Activated CD4-positive, CD25-positive, alpha-beta regulatory T cell treated with anti-CD3 and anti-CD28 coated beads, Interleukin-2, amount 50 U/mL, for 16 hours (primary cell): ENCODE measurements around the gene TBC1D12.

Experiments
- DNase-seq: peaks from one replicate; pipeline ENCODE4 v3.0.0-alpha.2; 2020; ENCODE audit warnings: low read depth, low spot score

TBC1D12 gene

DNA sequence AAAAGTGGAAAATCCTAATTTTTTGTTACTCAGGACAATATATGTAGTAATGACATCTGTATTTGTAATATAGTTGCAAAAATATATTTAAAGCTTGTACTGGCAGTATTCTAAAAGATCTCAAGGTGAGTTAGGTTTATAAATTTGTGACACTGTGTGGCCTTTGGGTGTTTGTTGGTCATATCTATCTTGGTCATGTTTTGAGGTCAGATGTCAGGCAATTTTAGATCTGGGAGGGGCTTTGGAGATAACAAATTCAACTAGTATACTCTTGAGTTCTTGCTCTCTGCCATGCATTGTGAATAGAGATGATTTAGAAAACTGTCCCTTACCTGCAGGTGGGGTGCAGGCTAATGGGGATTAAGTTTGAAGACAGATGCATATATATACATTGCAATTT, 3.1 kb downstream of the TBC1D12 start:
- no peak for DNase-seq

DNA sequence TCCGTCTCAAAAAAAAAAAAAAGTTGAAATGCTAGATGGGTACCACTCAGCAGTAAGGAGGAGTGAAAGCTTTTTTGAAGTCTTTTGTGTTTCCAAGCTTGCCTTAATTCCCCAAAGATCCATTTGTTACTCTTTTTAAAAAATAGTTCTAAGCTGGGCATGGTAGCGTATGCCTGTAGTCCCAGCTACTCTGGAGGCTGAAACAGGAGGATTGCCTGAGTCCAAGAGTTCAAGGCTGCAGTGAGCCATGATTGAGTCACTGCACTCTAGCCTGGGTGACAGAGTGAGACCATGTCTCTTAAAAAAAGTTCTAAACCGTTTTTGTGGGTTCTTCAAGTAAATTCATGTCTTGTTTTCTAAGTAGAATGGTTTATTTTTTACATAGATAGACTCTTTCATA, 5.3 kb downstream of the TBC1D12 start:
- DNase-seq, result no peak

DNA sequence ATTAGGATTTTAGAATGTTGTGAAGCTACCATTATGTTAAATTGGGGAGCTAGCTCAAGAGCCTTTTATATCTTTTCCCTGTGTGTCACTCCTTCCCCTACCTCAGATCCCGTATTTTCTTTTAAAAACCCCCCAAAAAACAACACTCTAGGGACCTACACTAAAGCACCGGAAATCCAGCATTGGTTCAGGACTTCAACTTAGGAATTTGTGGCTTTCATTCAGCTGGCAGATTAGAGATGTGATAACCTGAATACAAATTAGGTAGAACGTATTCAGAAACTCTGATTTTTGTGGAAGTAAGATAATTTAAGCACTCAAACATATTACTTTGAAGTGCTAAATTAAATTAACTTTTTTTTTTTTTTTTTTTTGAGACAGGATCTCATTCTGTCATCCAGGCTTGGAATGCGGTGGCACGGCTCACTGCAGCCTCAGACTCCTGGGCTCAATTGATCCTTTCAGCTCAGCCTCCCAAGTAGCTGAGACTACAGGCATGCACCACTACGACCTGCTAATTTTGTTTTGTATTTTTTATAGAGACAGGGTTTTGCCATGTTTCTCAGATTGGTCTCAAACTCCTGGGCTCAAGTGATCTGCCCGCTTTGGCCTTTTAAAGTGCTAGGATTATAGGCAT, 6.8 kb downstream of the TBC1D12 start:
- no peak for DNase-seq

DNA sequence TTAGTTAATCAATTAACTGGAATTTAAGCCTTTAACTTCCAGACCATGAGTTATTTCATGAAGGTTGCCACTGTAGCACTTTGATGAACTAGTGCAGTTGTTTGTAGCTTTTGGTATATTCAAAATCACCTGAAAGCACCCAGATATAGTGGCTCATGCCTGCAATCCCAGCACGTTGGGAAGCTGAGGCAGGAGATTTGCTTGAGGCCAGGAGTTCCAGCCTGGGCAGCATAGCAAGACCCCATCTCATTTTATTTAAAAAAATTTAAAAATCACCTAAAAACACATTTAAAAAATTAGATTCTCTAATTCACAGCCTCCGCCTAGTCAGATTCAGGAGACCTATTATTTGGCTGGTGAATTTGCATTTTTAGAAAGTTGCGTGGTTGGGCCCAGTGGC, 9.0 kb downstream of the TBC1D12 start:
- DNase-seq, result no peak

DNA sequence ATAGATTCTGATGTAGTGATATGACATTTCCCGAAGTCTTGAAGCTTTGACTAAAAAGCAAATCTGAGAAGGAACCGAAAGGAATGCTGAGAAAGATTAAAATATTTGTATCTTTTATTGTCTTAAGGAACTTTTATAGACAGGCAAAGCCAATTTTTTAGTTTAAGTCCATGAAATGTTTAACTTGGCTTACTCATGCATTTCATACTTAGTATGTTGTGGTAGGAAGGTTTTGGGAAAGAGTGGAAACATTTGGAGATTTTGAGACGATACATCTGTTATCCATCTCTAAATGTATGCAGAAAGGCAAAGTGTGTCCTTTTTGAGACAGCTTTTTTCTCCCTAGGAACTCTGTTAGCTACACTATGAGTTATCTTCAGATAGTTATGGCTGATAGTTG, 10.1 kb downstream of the TBC1D12 start:
- no peak for DNase-seq

DNA sequence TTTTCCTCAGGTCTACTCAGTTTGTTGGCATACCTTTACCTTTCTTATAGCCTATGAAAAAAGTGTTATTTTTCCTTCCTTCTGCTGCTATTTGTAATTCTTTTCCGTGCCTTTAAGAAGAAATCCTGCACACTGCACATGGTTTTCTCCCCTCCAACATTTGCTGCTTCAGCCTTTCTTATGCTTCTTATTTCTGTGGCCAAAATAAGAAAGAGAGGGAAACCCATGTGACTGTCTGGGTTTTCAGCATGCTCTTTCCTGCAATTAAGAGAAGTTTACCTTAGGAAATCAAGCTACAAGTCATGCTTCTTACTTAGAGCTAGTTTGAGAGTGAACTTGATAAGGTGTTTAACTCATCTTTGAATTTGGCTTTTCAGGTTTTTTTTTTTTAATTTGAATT, 11.0 kb downstream of the TBC1D12 start:
- DNase-seq, result no peak

DNA sequence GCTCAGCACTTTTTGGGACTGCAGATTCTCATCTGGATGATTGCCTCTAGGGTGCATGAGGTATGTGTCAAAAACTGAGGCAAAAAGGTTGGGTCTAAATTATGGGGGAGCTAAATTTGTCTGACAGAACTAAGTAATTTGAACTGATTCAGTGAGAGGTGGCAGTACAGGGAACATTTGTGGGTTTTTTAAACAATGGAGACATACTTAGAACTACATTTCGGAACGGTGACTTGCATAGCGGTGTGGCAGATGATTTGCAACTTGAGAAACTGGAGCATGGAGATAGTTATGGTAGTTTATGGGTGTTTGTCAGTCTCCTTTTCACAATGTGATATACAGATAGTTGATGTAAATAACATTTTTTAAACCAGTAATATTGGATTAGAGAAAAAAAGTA, 14.6 kb downstream of the TBC1D12 start:
- no peak for DNase-seq

DNA sequence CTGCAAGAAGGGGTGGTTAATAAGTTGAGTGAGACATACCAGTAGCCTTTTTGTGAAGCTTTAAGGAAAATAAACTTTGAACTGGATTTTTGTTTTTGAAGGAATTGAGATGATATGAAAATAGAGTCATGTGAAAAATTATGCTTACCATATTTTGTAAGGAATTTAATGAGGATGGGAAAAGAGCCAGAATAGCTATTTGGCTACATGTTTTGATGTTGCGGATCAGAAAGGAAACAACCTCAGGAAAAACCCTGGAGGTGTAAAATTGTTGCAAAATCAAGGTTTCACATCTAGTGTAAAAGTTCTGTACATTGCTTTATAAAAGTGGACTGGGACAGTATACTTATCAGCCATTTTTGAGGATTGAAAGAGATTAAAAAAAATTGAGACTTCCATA, 15.0 kb downstream of the TBC1D12 start:
- no peak for DNase-seq

DNA sequence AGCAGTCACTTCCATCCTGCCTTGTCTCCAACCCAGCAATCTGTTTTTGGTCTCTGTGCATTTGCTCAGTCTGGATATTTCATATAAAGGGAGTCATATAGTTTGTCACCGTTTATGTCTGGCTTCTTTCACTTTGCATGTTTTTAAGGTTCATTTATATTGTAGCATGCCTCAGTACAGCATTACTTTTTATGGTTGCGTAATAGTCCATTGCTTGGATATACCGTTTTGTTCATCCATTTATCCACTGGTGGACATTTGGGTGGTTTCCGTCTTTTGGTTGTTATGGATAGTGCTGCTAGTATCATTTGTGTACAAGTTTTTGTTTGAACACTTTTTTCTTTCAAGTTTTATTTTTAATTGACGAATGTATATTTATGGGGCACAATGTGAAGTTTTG, 18.2 kb downstream of the TBC1D12 start:
- DNase-seq, result no peak

DNA sequence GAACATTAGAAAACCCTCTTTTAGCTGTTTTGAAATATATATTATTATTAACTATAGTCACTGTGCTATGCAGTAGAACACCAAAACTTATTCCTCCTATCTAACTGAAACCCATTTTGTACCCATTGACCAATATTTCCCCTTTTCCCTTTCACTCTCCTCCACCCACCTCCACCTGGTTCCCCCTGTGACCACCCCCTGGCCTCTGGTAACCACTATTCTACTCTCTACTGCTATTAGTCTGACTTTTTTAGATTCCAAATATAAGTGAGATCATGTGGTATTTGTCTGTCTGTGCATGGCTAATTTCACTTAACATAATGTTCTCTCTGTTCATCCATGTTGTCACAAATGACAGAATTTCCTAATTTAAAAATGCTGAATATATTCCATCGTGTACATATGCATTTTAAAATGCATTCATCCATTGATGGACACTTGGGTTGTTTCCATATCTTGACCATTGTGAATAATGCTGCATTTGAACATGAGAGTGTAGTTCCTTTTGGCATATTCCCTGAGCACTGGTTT, 18.7 kb downstream of the TBC1D12 start:
- no peak for DNase-seq

DNA sequence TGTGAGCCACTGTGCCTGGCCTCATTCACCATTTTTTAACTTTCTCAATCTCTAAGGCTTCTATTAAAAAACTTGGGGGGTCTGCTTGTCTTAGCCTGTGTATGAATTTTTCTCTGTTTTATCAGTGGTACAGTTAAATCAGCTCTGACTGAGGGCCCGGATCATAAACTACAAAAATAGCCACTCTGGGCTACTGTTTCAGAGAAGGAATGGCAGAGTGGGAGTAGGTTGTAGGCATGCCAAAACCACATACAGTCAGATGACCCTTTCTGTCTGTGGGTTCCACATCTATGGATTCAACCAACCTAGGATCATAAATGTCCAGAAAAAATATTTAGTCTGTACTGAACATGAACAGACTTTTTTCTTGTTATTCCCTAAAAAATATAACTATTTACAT, 21.3 kb downstream of the TBC1D12 start:
- no peak for DNase-seq

DNA sequence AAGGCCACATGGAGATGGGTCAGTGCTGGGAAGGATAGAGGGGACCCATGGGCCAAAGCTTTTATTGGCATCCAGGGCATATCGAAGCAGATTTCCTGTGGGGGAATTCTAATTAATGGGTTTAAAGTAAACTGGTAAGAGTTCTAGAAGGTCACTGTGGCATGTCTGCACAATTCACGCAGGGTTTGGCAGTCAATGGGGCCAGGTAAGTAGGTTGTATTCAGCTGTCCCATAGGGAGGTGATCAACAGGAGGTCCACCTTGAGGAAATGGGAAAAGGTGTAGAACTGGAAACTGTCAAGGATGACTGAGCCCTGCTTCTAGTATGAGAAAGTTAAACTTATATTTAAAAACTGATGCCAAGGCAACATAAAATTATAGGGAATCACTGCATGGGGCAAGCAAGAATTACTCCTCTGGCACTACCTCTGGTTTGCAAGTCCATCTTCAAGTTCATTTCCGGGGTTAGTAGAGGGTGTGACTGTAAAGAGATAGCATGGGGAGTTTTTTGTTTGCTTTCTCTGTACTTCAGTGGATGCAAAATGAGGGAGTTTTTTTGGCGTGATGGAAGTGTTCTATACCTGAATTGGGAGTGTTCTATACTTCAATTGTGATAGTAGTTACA, 22.5 kb downstream of the TBC1D12 start:
- DNase-seq, result no peak

DNA sequence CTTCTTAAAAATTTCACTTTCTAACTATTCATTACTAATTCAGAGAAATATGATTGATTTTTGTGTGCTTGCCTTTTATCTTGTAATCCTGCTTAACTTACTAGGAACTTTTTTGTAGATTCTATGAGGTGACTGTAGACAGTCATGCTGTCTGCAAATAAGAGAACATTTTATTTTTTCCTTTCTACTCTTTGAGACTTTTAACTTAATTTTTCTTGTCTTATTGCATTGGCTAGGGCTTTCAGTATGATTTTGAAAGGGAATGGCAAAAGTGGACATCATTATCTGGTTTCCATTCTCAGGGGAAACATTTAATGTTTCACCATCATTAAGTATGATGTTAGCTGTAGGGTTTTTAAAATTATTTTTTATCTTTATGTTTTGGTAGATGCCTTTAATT, 23.6 kb downstream of the TBC1D12 start:
- DNase-seq, result no peak

DNA sequence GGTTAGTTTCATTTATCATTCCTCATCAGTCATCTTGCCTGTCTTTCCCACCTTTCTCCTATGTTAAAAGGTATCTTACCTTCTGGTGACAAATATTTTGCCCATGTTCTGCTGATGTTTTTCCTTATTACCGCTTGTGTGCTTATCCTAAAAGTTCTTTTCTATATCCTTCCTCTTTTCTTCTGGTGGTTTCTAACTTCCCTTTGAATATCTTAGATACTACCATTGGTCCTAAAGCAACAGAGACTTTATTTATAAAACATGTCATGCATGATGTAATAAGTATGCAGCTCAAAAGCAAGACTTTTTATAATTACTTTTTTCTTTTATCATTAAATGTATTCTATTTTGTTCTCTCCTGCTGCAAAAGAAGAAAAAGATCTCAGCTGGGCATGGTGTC, 24.8 kb downstream of the TBC1D12 start:
- DNase-seq, result no peak

DNA sequence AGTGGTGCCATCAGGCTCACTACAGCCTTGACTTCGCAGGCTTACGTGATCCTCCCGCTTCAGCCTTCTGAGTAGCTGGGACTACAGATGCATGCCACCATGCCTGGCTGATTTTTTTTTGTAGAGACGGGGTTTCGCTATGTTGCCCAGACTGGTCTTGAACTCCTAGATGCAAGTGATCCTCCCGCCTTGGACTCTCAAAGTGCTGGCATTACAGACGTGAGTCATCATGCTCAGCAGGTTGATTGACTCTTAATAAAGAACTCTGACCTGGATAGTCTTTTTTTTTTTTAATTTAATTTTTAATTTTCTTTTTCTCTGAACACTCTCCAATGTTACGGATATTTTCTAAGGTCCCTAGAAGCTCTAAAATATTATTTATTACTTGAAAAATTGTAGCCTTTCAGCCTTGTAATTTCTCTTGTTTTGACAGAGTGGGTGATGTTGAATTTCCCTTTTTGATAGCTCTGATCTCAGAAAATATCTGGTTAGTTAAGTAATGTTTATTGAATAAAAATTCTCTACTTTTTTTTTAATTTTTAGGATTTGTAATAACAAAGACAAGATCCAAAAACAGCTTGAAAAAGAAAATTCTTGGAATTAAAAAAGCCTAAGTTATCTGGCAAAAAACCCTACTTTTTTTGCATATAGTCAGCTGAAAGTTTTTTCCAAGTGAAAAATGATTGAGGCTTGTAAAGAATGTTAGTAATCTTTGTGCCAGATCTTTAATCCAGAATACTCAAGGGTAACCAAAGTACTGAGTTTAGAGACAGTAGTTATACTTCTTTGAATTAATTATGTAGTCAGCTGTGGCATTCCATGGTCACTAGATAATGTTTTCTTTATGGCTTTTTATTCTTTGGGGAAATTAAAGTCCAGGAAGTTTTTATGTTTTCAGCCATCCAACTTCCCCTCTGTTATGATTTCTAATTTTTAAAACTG, 26.7 kb downstream of the TBC1D12 start:
- DNase-seq, result no peak

DNA sequence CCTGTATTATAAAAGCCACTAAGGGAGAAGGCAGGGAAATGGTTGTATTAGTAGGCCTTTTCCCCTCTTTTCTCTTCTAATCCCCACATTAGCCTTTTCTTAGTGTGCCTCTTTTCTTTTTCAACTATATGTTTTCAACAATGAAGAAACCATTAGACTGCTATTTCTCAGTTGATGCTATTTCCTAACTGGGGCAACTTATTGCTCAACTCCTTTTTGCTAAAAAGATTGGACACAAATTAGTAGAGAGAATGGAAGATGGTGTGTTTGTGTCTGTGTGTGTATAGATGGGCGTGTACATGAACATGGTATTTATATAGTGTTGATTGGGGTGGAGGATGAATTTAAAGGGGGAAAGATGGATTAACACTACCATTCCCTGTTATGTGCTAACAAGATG, 28.4 kb downstream of the TBC1D12 start:
- DNase-seq, result no peak

DNA sequence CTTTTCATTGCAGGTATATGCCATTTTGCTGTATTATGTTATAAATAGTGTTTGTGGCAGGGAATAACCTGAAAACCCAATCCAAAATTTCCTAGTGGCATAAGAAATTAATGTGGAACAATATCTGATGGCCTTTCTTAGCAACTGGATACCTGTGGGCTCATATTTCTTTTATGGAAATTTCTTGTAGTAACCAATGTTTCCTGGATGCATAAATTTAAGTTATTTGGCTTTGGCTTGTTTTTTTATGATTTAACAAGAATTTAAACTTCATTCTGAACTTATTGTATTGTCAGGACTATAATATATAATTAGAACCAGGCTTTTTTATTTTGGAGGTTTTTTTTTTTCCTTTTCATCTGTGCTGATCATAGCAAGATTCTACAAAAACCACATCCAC, 30.1 kb downstream of the TBC1D12 start:
- no peak for DNase-seq

DNA sequence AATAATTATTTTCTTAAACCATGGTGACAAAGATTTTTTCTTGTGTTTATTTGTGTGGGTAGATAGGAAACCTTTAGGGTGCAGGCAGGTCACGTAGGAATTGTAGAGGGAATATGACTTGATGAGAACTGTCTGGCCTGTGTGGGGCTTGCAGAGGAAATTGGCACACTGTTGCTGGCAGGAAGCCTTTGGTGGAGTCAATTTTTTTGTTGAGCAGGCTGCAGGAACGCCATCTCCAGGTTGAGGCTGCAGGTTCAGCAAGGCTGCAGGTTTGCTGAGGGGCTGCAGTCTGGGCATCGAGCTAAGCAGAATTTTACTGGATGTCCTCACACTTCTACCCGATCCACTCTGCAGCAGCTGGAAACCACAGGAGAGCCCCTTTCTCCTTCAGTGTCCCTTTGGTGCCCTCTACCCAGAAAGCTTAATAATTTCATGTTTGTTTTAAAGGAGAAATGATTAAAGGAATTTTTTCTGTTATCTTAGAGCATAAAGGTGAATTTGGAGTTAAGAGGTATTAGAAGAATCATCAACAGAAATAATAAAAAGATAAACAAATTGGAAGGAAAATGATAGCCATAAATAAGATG, 37.0 kb downstream of the TBC1D12 start:
- DNase-seq, result no peak

DNA sequence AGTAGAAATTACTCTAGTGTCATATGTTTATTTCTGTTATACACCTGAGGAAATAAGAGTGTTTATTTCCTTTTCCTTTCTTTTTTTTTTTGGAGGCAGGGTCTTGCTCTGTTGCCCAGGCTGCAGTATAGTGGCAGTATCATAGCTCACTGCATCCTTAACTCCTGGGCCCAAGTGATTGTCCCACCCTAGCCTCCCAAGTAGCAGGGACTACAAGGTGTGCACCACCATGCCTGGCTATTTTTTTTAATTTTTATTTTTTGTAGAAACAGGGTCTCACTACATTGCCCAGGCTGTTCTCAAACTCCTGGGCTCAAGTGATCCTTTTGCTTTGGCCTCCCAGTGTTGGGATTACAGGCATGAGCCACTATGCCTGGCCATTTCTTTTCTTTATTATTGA, 37.8 kb downstream of the TBC1D12 start:
- DNase-seq, result no peak

DNA sequence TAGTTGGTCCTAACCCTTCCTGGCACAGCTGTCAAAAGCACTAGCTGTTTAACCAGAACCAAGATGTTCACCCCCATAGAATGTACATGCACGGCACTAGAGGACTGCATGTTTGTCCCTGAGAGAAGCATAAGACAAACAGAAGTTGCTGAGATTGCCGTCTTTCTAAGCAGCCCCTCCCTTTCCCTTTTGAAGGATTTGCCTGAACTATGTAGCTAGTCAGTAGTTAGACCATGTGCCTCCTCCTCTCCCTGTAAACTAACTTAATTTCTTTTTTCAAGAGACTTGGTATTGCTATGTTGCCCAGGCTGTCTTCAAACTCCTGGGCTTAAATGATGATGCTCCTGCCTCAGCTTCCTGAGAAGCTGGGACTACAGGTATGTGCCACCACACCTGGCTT, 40.7 kb downstream of the TBC1D12 start:
- no peak for DNase-seq

DNA sequence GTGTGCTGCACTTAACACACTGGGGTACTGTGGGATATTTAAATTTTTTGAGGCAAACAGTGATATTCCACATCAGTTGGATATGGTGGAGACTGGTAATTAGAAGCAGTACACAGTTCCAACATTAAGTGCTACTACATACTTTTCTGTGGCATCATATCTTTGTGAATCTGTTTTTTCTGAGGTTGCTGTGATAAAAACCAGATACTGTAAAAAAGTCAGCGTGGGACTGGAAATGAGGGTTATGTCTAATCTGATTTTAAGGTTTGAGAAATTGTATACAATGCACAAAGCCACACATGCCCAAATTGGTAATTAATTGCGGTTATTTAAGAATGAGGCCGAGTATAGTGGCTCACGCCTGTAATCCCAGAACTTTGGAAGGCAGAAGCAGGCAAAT, 41.2 kb downstream of the TBC1D12 start:
- DNase-seq, result no peak

DNA sequence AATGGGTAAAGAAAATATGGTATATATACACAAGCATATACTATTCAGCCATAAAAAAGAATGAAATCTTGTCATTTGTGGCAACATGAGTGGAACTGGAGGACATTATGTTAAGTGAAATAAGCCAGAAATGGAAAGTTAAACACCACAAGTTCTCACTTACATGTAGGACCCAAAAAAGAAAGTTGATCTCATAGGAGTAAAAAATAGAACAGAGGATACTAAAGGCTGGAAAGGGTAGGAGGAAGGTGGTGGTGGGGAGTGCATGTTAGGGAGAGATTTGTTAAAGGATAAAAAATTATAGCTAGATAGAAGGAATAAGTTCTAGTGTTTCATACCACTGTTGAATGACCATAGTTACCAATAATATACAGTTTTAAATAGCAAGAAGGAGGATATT, 48.4 kb downstream of the TBC1D12 start:
- no peak for DNase-seq
